WI38 (cell line): Measurements from ENCODE around the gene LTBP3.
A peak's percentile ranks its signal among the peaks of the same experiment; 100 is the strongest.
"Not testable (repeated sequence)": the region's sequence is repeated elsewhere in the genome, so short reads cannot be mapped to it uniquely, and the experiment has no call there.

Experiments
- H3K4me3 ChIP-seq: 2 replicates; pipeline ENCODE4 v1.5.1; 2011; ENCODE audit warnings: low read depth, mild to moderate bottlenecking, control low read depth, low read length
- CTCF ChIP-seq: IDR thresholded peaks from 2 replicates; pipeline ENCODE4 v1.5.1; 2012; ENCODE audit warnings: low read depth, mild to moderate bottlenecking, control low read depth, low read length

The LTBP3 gene

GRCh38 chr11:65529475-65530156 lies 28.5 kb downstream of the LTBP3 start:
- H3K4me3 ChIP-seq = no peak overlapping the region
- TF ChIP-seq CTCF = no peak

GRCh38 chr11:65528819-65529350 lies 29.3 kb downstream of the LTBP3 start:
- TF ChIP-seq CTCF = no peak

GRCh38 chr11:65526744-65527143 lies 31.4 kb downstream of the LTBP3 start:
- TF ChIP-seq CTCF = no peak
- H3K4me3 ChIP-seq = no peak overlapping the region

More at GRCh38 chr11:65528819-65529350, 29.3 kb downstream of the LTBP3 start:
- H3K4me3 ChIP-seq = no peak overlapping the region

- TF ChIP-seq CTCF = no peak
- H3K4me3 ChIP-seq = peak overlapping the region; percentile 91
Observed at GRCh38 chr11:65525546-65526480, 32.3 kb downstream of the LTBP3 start.

GRCh38 chr11:65524741-65525545 lies 33.2 kb downstream of the LTBP3 start, which contains the start of gene SCYL1:
SCYL1 (plus strand) TSS chr11:65525083; CDS start chr11:65525154, 71 bp downstream.
- peak within 1 kb of the TSS; percentile 91 for H3K4me3 ChIP-seq
- no peak for TF ChIP-seq CTCF

- no peak for TF ChIP-seq CTCF
- peak overlapping the region; percentile 41 for H3K4me3 ChIP-seq
Observed at GRCh38 chr11:65524014-65524740, 34.0 kb downstream of the LTBP3 start.

- H3K4me3 ChIP-seq = not testable (repeated sequence)
Observed at GRCh38 chr11:65523631-65523968, 34.6 kb downstream of the LTBP3 start.

GRCh38 chr11:65522718-65523630 lies 35.2 kb downstream of the LTBP3 start:
- not testable (repeated sequence) for H3K4me3 ChIP-seq

GRCh38 chr11:65521777-65522521 lies 36.2 kb downstream of the LTBP3 start:
- not testable (repeated sequence) for H3K4me3 ChIP-seq
